ENCODE measurements around the gene HOXD8.

DNA sequence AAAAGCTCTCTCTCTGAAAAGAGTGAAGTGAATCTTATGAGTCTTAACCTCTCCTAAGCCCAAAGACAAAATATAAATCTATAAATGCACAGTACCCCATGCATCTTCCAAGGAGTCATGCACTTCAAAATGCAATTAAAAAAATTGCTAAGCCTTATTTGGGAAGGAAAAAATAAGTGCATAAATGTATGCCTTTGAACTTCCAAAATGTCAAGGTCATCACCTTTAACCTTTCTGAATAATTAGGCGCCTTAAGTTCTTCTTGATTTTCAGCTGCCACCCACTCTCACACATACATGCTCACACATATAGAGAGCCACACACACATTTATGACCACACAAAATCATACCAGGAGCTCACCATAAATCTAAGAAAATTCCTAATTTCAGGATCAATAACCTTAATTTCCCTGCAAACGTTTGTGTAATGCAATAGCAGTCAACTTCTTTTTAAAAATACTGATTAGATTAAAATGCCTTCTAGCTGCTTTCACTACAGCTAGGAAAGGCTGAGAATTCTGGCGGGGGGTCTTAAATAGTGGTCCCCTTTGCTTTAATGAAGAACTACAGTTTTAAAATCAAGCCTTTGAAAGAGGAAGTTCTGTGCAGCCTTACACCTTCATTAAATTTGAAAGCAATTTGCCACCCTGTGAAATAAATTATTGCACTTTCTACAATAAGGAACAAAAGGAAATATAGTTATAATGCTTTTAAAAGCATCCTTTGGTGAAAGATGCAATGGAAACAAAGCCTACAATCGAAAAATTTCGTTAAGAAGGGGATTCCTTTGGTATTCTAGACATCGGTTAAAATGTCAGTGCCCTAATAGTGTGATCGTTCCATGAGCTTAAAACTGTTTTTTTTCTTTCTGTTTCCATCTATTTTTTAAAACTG is 18.8 kb upstream of the HOXD8 start:
- TF ChIP-seq, protein P1, sequence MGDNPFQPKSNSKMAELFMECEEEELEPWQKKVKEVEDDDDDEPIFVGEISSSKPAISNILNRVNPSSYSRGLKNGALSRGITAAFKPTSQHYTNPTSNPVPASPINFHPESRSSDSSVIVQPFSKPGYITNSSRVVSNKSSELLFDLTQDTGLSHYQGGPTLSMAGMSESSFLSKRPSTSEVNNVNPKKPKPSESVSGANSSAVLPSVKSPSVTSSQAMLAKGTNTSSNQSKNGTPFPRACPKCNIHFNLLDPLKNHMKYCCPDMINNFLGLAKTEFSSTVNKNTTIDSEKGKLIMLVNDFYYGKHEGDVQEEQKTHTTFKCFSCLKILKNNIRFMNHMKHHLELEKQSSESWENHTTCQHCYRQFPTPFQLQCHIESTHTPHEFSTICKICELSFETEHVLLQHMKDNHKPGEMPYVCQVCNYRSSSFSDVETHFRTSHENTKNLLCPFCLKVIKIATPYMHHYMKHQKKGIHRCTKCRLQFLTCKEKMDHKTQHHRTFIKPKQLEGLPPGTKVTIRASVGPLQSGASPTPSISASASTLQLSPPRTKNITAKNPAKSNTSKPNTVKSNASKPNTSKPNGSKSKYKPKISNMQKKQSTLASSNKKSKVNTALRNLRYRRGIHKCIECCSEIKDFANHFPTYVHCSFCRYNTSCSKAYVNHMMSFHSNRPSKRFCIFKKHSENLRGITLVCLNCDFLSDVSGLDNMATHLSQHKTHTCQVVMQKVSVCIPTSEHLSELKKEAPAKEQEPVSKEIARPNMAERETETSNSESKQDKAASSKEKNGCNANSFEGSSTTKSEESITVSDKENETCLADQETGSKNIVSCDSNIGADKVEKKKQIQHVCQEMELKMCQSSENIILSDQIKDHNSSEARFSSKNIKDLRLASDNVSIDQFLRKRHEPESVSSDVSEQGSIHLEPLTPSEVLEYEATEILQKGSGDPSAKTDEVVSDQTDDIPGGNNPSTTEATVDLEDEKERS (tag by site-specific recombination; IDR thresholded peaks at IDR 0.05), result no peak
- TF ChIP-seq, protein P2, sequence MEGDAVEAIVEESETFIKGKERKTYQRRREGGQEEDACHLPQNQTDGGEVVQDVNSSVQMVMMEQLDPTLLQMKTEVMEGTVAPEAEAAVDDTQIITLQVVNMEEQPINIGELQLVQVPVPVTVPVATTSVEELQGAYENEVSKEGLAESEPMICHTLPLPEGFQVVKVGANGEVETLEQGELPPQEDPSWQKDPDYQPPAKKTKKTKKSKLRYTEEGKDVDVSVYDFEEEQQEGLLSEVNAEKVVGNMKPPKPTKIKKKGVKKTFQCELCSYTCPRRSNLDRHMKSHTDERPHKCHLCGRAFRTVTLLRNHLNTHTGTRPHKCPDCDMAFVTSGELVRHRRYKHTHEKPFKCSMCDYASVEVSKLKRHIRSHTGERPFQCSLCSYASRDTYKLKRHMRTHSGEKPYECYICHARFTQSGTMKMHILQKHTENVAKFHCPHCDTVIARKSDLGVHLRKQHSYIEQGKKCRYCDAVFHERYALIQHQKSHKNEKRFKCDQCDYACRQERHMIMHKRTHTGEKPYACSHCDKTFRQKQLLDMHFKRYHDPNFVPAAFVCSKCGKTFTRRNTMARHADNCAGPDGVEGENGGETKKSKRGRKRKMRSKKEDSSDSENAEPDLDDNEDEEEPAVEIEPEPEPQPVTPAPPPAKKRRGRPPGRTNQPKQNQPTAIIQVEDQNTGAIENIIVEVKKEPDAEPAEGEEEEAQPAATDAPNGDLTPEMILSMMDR (tag by site-specific recombination; IDR thresholded peaks at IDR 0.05), result no peak
- TF ChIP-seq ZFP41 (tag by site-specific recombination; IDR thresholded peaks at IDR 0.05; ENCODE audit: borderline replicate concordance) (no peak), ZNF394 (tag by site-specific recombination; IDR thresholded peaks at IDR 0.05; ENCODE audit: borderline replicate concordance) (no peak), ZNF76 (tag by site-specific recombination; IDR thresholded peaks at IDR 0.05; ENCODE audit: borderline replicate concordance, low read depth) (no peak), ZNF660 (tag by site-specific recombination; IDR thresholded peaks at IDR 0.05) (no peak), ZNF274 (IDR thresholded peaks at IDR 0.05; ENCODE audit: low read length) (no peak), ZNF274 (tag by site-specific recombination; IDR thresholded peaks at IDR 0.05; ENCODE audit: borderline replicate concordance) (no peak), YY1 (tag by site-specific recombination; IDR thresholded peaks at IDR 0.05) (no peak), HOXA7 (CRISPR knock-in tag; IDR thresholded peaks at IDR 0.05; ENCODE audit: borderline replicate concordance) (no peak), ZNF585B (tag by site-specific recombination; IDR thresholded peaks at IDR 0.05) (no peak), TCF7L2 (IDR thresholded peaks at IDR 0.05; ENCODE audit: borderline replicate concordance, low read depth, low read length) (no peak)
- TF ChIP-seq, protein P3, sequence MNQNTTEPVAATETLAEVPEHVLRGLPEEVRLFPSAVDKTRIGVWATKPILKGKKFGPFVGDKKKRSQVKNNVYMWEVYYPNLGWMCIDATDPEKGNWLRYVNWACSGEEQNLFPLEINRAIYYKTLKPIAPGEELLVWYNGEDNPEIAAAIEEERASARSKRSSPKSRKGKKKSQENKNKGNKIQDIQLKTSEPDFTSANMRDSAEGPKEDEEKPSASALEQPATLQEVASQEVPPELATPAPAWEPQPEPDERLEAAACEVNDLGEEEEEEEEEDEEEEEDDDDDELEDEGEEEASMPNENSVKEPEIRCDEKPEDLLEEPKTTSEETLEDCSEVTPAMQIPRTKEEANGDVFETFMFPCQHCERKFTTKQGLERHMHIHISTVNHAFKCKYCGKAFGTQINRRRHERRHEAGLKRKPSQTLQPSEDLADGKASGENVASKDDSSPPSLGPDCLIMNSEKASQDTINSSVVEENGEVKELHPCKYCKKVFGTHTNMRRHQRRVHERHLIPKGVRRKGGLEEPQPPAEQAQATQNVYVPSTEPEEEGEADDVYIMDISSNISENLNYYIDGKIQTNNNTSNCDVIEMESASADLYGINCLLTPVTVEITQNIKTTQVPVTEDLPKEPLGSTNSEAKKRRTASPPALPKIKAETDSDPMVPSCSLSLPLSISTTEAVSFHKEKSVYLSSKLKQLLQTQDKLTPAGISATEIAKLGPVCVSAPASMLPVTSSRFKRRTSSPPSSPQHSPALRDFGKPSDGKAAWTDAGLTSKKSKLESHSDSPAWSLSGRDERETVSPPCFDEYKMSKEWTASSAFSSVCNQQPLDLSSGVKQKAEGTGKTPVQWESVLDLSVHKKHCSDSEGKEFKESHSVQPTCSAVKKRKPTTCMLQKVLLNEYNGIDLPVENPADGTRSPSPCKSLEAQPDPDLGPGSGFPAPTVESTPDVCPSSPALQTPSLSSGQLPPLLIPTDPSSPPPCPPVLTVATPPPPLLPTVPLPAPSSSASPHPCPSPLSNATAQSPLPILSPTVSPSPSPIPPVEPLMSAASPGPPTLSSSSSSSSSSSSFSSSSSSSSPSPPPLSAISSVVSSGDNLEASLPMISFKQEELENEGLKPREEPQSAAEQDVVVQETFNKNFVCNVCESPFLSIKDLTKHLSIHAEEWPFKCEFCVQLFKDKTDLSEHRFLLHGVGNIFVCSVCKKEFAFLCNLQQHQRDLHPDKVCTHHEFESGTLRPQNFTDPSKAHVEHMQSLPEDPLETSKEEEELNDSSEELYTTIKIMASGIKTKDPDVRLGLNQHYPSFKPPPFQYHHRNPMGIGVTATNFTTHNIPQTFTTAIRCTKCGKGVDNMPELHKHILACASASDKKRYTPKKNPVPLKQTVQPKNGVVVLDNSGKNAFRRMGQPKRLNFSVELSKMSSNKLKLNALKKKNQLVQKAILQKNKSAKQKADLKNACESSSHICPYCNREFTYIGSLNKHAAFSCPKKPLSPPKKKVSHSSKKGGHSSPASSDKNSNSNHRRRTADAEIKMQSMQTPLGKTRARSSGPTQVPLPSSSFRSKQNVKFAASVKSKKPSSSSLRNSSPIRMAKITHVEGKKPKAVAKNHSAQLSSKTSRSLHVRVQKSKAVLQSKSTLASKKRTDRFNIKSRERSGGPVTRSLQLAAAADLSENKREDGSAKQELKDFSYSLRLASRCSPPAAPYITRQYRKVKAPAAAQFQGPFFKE (tag by site-specific recombination; IDR thresholded peaks at IDR 0.05; ENCODE audit: borderline replicate concordance), result no peak
- TF ChIP-seq, protein P4, sequence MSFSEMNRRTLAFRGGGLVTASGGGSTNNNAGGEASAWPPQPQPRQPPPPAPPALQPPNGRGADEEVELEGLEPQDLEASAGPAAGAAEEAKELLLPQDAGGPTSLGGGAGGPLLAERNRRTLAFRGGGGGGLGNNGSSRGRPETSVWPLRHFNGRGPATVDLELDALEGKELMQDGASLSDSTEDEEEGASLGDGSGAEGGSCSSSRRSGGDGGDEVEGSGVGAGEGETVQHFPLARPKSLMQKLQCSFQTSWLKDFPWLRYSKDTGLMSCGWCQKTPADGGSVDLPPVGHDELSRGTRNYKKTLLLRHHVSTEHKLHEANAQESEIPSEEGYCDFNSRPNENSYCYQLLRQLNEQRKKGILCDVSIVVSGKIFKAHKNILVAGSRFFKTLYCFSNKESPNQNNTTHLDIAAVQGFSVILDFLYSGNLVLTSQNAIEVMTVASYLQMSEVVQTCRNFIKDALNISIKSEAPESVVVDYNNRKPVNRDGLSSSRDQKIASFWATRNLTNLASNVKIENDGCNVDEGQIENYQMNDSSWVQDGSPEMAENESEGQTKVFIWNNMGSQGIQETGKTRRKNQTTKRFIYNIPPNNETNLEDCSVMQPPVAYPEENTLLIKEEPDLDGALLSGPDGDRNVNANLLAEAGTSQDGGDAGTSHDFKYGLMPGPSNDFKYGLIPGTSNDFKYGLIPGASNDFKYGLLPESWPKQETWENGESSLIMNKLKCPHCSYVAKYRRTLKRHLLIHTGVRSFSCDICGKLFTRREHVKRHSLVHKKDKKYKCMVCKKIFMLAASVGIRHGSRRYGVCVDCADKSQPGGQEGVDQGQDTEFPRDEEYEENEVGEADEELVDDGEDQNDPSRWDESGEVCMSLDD (tag by site-specific recombination; IDR thresholded peaks at IDR 0.05), result no peak
- TF ChIP-seq, protein P5, sequence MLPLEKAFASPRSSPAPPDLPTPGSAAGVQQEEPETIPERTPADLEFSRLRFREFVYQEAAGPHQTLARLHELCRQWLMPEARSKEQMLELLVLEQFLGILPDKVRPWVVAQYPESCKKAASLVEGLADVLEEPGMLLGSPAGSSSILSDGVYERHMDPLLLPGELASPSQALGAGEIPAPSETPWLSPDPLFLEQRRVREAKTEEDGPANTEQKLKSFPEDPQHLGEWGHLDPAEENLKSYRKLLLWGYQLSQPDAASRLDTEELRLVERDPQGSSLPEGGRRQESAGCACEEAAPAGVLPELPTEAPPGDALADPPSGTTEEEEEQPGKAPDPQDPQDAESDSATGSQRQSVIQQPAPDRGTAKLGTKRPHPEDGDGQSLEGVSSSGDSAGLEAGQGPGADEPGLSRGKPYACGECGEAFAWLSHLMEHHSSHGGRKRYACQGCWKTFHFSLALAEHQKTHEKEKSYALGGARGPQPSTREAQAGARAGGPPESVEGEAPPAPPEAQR (tag by site-specific recombination; IDR thresholded peaks at IDR 0.05), result no peak
